Putamen (tissue), 1 donor: ENCODE measurements around the gene MYLK.

Source experiments
- DNase-seq: peaks from one replicate; pipeline ENCODE4 v3.0.0-alpha.2; 2016; ENCODE audit warnings: low spot score

The MYLK gene

DNA sequence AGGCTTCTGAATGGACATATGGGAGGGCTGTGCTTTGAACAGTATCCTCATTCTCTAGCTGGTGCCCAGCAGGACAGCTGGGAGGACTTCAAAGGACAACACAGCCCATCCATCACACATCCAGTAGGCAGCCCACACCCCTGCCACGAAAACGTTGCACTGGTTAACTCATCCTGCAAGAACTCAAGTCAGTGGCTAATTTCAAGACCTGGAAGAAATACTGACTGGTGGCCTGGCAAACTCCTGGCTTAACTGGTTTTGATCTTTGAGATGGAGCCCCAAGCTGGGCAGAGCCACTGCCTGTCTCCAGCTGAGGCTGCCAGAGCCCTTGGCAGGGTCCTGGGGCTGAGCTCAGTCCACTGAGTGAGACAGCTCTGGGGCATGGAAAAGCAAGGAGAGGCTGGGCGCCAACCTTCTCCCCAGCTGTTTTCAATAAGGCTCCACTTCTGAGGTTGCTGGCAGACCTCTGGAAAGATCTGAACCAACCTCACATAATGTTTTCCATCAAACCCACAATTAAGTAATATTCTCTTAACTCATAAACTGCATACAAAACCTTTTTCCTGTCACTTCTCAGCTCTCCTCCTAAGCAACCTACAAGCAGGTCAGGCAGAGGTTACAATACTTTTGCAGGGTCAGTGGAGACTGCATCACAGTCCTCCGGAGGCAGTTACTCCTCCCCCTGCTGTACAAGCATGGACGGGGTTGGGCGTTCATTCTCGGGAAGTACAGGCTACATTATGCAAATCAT lies 110.3 kb downstream of the MYLK start:
- DNase-seq = peak; percentile 61

GRCh38 chr3:123769356-123769743 lies 114.8 kb downstream of the MYLK start:
- no peak for DNase-seq

GRCh38 chr3:123768480-123769355 lies 115.4 kb downstream of the MYLK start:
- DNase-seq = no peak

DNA sequence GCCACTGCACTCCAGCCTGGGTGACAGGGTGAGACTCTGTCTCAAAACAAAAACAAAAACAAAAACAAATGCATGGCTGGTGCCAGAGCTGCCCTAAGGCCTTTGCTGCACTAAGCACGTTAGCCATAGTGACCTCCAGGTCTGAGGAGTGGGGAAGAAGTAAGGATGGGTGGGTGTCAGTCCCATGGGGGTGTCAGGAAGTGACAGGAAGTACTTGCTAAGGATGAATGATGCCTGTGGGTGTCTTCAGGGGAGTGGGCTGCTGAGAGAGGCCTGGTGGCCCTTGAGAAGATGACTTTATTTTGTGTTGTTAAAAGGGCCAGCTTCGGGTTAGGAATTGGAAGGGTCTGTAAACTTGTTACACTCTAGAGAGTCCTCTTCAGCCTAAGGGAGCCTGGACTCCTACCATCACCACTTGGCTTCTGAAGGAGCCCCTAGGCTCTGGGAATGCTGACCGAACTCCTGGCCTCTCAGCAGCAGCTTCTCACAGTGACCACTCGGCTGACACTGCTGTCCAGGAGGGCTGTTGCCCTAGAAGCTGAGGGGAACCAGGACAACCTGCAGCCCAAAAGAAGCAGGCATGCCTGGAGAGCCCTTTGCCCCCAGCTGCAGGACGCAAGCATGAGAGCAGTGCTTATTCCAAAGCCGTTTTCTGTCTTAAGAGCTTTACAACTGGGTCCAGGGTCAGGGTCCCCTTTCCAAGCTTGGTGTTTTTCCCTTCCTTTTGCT lies 116.4 kb downstream of the MYLK start:
- DNase-seq = no peak

GRCh38 chr3:123767009-123767372 lies 117.1 kb downstream of the MYLK start:
- DNase-seq = no peak

DNA sequence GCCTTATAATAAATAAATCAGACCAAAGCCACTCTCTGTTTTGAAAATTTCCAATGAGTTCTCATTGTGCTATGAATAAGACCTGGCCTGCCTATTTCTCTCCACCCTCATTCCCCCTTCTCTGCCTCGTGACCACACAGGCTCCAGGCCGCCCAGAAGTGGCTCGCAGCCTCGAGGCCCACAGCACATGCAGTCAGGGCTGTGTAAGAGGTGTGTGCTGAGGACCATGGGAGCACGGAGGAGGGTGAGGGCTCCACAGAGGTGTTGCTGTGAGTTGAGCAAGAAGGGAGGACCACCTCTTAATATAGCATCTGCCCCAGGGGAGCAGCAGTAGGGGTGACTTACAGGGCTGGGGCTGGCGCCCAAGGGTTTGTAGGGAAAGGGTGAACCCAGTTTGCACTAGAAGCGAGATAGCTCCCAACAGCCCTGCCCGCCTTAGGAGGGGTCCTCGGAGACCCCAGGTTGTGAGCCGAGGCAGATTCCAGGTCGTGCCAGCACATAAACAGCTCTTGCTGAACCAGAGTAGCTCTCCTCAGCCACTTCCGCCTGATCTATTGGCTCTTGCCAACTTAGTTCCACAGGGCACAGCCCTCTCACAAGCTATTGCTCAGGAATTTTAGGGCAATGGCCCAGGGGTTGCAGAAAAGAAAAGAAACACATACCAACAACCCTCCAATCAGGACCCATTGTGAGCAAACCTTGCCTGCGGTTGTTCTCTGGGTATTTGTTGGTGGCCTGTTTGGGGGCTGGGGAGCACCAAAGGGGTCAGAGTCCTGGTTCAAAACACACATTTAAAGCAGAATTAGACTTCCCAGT lies 117.7 kb downstream of the MYLK start:
- DNase-seq = no peak

DNA sequence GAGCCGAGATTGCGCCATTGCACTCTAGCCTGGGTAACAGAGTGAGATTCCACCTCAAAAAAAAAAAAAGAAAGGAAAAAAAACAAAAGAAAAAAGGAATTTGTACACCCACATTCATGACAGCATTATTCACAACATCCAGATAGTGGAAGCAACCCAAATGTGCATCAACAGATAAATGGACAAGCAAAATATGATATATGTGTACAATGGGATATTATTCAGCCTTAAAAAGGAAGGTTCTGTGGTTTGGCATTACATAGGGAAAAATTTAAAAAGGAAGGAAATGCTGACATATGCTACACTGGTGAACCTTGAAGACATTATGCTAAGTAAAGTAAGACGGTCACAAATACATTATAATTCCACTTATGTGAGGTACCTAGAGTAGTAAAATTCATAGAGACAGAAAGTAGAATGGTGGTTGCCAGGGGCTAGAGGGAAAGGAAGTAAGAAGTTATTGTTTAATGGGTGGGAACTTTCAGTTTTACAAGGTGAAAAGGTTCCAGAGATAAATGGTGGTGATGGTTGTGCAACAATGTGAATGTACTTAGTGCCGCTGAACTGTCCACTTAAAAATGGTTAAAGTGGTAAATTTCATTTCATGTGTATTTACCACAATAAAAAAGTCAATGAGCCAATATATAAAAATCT lies 118.5 kb downstream of the MYLK start:
- no peak for DNase-seq

GRCh38 chr3:123764647-123765046 lies 119.5 kb downstream of the MYLK start:
- DNase-seq = no peak

DNA sequence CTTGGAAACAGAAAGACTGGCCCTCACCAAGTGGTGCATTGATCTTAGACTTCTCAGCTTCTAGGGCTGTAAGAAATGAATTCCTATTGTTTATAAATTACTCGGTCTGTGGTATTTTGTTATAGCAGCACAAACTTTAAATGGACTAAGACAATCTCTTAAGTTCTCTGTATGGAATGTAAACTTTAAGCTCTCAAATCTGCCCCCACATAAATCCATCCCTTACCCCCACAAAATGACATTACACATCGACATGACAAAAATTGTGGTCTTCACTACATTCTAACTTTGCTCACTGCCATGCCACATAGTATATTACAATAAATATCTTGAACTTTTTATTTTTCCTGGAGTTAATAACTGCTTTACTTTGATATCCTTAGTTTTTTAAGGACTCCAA lies 121.3 kb downstream of the MYLK start:
- no peak for DNase-seq

- no peak for DNase-seq
These were observed 123.3 kb downstream of the MYLK start for GRCh38 chr3:123760817-123761216.

DNA sequence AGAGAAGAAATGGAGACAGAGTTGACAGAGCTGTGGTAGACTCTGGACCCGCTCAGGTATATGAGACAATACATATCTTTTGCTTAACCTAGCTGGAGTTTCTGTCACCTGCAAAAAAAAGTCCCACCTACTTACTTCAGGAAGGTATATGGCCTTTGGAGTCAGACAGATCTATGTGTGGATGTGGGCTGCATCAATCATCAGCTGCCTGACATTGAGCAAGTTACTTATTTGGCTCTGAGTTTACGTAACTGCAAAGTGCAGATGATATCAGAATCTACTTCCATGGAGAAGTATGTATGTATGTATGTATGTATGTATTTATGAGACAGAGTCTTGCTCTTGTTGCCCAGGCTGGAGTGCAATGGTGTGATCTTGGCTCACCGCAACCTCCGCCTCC lies 124.3 kb downstream of the MYLK start:
- no peak for DNase-seq

- no peak for DNase-seq
These were observed 124.8 kb downstream of the MYLK start for GRCh38 chr3:123759311-123759710.

GRCh38 chr3:123758081-123758564 lies 126.0 kb downstream of the MYLK start:
- no peak for DNase-seq

- DNase-seq = peak; percentile 76
These were observed 126.7 kb downstream of the MYLK start for GRCh38 chr3:123757281-123757940.

GRCh38 chr3:123755501-123755900 lies 128.6 kb downstream of the MYLK start:
- no peak for DNase-seq

DNA sequence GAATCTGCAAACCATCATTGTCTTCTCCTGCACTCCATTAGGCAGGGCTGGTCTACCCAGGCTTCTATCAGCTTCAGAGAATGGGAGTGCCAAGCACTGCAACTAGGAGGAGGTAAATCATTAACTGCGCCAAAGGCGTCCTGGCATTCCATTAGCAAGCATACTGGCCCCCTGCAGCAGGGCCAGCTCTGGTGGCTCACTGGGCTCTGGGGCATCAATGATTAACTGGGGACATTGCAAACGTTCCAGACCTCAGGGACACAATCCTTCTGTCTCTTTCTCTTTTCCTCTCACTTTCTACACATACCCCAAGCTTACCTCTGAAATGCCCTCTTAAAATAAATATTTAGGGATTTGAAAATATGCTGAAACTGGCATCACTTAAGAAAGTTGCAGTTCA lies 129.0 kb downstream of the MYLK start:
- no peak for DNase-seq

- DNase-seq = no peak
These were observed 130.8 kb downstream of the MYLK start for GRCh38 chr3:123753286-123753685.

DNA sequence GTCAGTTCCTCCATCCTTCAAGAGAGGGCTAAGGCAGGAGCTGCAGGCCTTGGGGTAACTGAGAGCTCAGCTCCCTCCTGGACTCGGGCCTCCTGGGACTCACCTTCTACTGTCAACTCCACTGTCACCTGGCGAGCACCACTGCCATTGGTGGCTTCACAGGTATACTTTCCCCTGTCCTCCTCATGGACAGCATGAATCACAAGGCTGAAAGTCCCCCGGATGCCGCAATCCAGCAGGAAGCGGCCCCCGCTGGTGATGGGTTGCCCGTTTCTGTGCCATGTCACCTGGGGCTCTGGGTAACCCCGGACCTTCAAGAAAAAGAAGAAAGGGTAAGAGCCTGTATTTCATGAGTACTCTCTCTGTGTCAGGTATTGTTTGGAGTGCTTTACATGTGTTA lies 131.9 kb downstream of the MYLK start:
- no peak for DNase-seq

DNA sequence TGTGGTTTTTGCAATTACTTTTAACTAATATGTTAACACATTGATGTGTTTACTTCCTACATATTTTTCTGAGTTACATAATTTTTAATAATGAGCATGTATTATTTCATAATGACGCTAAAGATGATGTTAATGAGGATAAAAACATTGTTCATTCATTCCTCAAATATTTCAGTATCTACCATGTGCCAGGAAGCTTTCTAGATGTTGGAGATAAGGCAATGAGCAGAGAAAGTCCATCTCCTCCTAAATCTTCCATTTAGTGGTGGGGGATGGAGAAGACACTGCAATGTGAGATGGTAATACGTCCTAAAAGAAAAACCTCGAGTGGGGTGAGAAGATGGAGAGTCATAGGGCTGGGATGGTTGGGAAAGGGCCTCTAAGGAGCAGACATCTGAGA lies 132.7 kb downstream of the MYLK start:
- no peak for DNase-seq

DNA sequence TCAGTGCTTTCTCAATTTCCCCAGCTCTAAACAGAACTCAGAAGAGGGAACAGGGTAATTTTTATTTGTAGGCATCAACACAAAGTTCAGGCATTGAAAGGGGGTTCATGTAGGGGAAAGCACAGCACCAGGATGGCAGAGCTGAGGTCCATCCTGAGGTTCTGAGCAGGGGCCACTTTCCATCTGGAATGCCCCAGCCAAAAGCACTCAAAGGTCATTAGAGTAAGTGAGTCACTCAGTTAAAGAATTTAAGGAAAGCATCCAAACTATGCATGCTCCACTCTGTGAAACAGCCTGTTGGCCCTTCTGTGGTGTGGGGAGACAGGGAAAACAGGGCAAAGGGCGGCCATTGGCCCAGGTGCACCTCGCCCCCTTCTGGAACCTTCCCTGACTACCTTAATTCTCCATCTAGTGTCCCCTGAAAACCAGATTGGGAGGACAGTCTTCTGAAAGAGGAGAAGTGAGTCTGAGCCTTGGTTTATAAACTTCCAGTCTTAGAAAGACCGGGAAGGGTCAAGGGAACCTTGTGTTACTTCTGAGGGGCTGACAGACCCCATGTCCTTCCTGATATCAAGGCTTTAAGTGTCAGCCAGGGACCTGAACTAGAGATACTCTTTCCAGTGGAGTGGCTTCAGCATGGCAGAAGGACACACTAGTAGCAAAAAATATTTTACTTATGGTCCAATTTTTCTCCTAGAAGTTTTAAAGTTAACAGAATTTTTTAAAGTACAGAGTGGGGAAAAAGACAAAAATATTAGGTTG lies 133.3 kb downstream of the MYLK start:
- DNase-seq = no peak
